Measurements from ENCODE around the gene INSM2. TPM values are rescaled to one million over a fixed set of nuclear protein-coding genes. Genes with fewer than 3 reads are reported as not detected.
A peak's percentile ranks its signal among the peaks of the same experiment; 100 is the strongest.

INSM2 gene
- total RNA-seq, result not detected

GRCh38 chr14:35533357-35534207 lies at the start of gene INSM2:
Gene INSM2 (plus strand): TSS chr14:35534164. CDS start chr14:35534253, 89 bp downstream.
- H3K4me1 ChIP-seq, result peaks cover 11 to 26% of the 10 kb centered on the region in 2 donors
- H3K9me3 ChIP-seq, result no peaks in the 10 kb centered on the region
- intact Hi-C loops (cut with DNase I; ENCODE audit: low total_unique reads) (no loop called here), in situ Hi-C loops (cut with MboI; ENCODE audit: low sequenced_read_pairs in 4 of 4) (no loop called here)
- H3K36me3 ChIP-seq, result no peaks in the 10 kb centered on the region
- H3K27ac ChIP-seq, result no peak within 1 kb of the TSS
- no peak for TF ChIP-seq POLR2A (IDR thresholded peaks at IDR 0.05)
- TF ChIP-seq, protein P1, sequence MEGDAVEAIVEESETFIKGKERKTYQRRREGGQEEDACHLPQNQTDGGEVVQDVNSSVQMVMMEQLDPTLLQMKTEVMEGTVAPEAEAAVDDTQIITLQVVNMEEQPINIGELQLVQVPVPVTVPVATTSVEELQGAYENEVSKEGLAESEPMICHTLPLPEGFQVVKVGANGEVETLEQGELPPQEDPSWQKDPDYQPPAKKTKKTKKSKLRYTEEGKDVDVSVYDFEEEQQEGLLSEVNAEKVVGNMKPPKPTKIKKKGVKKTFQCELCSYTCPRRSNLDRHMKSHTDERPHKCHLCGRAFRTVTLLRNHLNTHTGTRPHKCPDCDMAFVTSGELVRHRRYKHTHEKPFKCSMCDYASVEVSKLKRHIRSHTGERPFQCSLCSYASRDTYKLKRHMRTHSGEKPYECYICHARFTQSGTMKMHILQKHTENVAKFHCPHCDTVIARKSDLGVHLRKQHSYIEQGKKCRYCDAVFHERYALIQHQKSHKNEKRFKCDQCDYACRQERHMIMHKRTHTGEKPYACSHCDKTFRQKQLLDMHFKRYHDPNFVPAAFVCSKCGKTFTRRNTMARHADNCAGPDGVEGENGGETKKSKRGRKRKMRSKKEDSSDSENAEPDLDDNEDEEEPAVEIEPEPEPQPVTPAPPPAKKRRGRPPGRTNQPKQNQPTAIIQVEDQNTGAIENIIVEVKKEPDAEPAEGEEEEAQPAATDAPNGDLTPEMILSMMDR (IDR thresholded peaks at IDR 0.05 in 4 of 5, conservative IDR thresholded peaks at IDR 0.05 in 1 of 5), result no peak
- peaks cover 38 to 48% (median 42%) of the 10 kb centered on the region in 3 donors for H3K27me3 ChIP-seq
- H3K4me3 ChIP-seq, result peak within 1 kb of the TSS; percentile 50 to 82 (median 60)
- ATAC-seq, result peak; percentile 57 to 60
- no peak for DNase-seq

- Histone ChIP-seq H3K9me3 (no peaks in the 10 kb centered on the region), H3K36me3 (no peaks in the 10 kb centered on the region), H3K4me3 (no peak overlapping the region), H3K27me3 (peaks cover 0 to 3% (median 0%) of the 10 kb centered on the region in 3 donors), H3K27ac (no peak overlapping the region), H3K4me1 (no peaks in the 10 kb centered on the region)
- in situ Hi-C loops (cut with MboI; ENCODE audit: low sequenced_read_pairs in 4 of 4), result no loop called here
- intact Hi-C loops (cut with DNase I; ENCODE audit: low total_unique reads), result no loop called here
- DNase-seq, result no peak
- ATAC-seq, result no peak
- no peak for TF ChIP-seq POLR2A (IDR thresholded peaks at IDR 0.05)
- TF ChIP-seq, protein P1 (IDR thresholded peaks at IDR 0.05 in 4 of 5, conservative IDR thresholded peaks at IDR 0.05 in 1 of 5), result no peak
These were observed 41.4 kb upstream of the INSM2 start for GRCh38 chr14:35492569-35493014.

GRCh38 chr14:35495278-35495677 lies 38.7 kb upstream of the INSM2 start:
- intact Hi-C loops (cut with DNase I; ENCODE audit: low total_unique reads), result no loop called here
- H3K9me3 ChIP-seq, result no peaks in the 10 kb centered on the region
- no peaks in the 10 kb centered on the region for H3K27me3 ChIP-seq
- in situ Hi-C loops (cut with MboI; ENCODE audit: low sequenced_read_pairs in 4 of 4), result no loop called here
- H3K36me3 ChIP-seq, result no peaks in the 10 kb centered on the region
- no peak overlapping the region for H3K27ac ChIP-seq
- H3K4me3 ChIP-seq, result no peak overlapping the region
- TF ChIP-seq, protein P1 (IDR thresholded peaks at IDR 0.05 in 4 of 5, conservative IDR thresholded peaks at IDR 0.05 in 1 of 5), result no peak
- TF ChIP-seq POLR2A (IDR thresholded peaks at IDR 0.05), result no peak
- ATAC-seq (no peak), DNase-seq (no peak)
- H3K4me1 ChIP-seq, result no peaks in the 10 kb centered on the region

DNA sequence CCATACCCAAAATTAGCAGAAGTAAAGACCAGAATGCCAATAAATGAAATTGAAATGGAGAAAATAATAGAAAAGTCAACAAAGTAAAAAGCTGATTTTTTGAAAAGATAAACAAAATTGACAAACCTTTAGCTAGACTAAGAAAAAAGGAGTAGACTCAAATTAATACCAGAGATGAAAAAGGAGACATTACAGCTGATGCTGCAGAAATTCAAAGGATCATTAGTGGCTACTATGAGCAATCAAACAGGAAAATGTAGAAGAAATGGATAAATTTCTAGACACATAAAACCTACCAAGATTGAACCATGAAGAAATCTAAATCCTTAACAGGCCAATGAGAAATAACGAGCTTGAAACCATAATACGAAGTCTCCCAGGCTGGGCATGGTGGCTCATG lies 34.8 kb upstream of the INSM2 start:
- in situ Hi-C loops (cut with MboI; ENCODE audit: low sequenced_read_pairs in 4 of 4) (no loop called here), intact Hi-C loops (cut with DNase I; ENCODE audit: low total_unique reads) (no loop called here)
- ATAC-seq, result no peak
- H3K27me3 ChIP-seq, result no peaks in the 10 kb centered on the region
- DNase-seq, result no peak
- H3K4me1 ChIP-seq, result no peaks in the 10 kb centered on the region
- H3K36me3 ChIP-seq, result no peaks in the 10 kb centered on the region
- TF ChIP-seq POLR2A (IDR thresholded peaks at IDR 0.05), result no peak
- TF ChIP-seq, protein P1 (IDR thresholded peaks at IDR 0.05 in 4 of 5, conservative IDR thresholded peaks at IDR 0.05 in 1 of 5), result no peak
- no peak overlapping the region for H3K27ac ChIP-seq
- H3K4me3 ChIP-seq, result no peak overlapping the region
- H3K9me3 ChIP-seq, result no peaks in the 10 kb centered on the region

All from gastrocnemius medialis (tissue), 4 donors.